ENCODE results near the gene ADCY3.

The ADCY3 gene

DNA sequence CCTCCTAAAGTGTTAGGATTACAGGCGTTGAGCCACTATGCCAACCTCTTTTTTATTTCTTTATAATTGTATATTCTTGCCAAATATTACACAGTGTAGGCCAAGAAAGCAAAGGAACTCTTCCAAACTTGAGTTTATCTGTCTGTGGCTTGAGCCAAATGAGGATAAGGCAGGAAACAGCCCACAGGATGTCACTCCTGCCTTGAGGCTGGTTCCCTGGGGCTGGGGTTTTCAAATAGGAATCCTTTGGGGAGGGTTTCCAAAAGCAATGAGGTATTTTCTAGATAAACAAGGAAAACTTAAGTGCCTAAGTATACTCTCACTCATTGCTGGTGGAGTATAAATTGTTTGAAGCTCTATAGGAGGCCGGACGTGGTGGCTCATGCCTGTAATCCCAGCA is 56.4 kb downstream of the ADCY3 start:
- no peak for ATAC-seq
- TF ChIP-seq SNAI2 (CRISPR knock-in tag; IDR thresholded peaks at IDR 0.05) (no peak), ESRRG (CRISPR knock-in tag; IDR thresholded peaks at IDR 0.05) (no peak), CSDC2 (CRISPR knock-in tag; IDR thresholded peaks at IDR 0.05) (no peak)
- TF ChIP-seq, protein P1, sequence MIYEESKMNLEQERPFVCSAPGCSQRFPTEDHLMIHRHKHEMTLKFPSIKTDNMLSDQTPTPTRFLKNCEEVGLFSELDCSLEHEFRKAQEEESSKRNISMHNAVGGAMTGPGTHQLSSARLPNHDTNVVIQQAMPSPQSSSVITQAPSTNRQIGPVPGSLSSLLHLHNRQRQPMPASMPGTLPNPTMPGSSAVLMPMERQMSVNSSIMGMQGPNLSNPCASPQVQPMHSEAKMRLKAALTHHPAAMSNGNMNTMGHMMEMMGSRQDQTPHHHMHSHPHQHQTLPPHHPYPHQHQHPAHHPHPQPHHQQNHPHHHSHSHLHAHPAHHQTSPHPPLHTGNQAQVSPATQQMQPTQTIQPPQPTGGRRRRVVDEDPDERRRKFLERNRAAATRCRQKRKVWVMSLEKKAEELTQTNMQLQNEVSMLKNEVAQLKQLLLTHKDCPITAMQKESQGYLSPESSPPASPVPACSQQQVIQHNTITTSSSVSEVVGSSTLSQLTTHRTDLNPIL (CRISPR knock-in tag; IDR thresholded peaks at IDR 0.05; ENCODE audit: low read depth) = no peak

DNA sequence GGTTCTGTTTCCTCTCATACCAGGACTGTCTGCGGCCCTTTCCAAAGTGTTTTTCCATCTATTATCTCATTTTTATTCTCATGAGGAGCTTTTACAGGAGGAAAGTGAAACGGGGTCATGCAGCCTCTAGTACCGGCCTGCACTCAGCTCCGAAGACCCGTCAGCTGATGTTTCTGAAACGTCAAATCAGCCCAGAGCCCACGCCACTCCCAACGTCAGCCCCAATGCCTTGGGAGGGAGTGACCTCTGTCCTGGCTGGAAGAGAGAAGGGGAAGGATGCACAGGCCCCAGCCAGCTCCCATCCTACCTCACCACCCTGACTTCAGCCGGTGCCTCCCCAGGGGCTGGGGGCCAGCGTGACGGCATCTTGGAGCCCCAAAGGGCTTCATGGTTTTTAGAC is 58.5 kb downstream of the ADCY3 start:
- ATAC-seq = no peak
- TF ChIP-seq ZNF565 (CRISPR knock-in tag; conservative IDR thresholded peaks at IDR 0.05; ENCODE audit: low read depth) = no peak
- TF ChIP-seq GLIS3 (CRISPR knock-in tag; IDR thresholded peaks at IDR 0.05) = no peak
- TF ChIP-seq, protein P2, sequence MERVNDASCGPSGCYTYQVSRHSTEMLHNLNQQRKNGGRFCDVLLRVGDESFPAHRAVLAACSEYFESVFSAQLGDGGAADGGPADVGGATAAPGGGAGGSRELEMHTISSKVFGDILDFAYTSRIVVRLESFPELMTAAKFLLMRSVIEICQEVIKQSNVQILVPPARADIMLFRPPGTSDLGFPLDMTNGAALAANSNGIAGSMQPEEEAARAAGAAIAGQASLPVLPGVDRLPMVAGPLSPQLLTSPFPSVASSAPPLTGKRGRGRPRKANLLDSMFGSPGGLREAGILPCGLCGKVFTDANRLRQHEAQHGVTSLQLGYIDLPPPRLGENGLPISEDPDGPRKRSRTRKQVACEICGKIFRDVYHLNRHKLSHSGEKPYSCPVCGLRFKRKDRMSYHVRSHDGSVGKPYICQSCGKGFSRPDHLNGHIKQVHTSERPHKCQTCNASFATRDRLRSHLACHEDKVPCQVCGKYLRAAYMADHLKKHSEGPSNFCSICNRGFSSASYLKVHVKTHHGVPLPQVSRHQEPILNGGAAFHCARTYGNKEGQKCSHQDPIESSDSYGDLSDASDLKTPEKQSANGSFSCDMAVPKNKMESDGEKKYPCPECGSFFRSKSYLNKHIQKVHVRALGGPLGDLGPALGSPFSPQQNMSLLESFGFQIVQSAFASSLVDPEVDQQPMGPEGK (CRISPR knock-in tag; IDR thresholded peaks at IDR 0.05; ENCODE audit: borderline replicate concordance) = no peak

DNA sequence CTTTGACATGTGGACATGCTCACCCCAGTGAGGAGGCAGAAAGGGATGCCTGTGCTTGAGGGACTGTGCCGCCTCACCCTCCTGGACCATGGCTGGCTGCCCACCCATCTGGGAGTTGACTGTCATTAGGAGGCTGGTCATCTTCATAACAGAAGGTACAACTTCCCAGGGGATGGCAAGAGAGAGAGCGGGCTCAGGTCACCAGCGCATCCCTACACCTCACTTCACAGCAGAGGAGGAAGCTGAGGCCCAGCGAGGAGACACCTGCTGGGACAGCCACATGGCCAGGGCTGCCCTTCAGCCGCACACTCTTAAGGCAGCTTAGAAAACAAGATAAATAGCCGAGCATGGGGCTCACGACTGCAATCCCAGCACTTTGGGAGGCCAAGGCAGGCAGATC is 59.4 kb downstream of the ADCY3 start:
- no peak for TF ChIP-seq SNAI2 (CRISPR knock-in tag; IDR thresholded peaks at IDR 0.05)
- no peak for TF ChIP-seq GLIS3 (CRISPR knock-in tag; IDR thresholded peaks at IDR 0.05)
- TF ChIP-seq, protein P3, sequence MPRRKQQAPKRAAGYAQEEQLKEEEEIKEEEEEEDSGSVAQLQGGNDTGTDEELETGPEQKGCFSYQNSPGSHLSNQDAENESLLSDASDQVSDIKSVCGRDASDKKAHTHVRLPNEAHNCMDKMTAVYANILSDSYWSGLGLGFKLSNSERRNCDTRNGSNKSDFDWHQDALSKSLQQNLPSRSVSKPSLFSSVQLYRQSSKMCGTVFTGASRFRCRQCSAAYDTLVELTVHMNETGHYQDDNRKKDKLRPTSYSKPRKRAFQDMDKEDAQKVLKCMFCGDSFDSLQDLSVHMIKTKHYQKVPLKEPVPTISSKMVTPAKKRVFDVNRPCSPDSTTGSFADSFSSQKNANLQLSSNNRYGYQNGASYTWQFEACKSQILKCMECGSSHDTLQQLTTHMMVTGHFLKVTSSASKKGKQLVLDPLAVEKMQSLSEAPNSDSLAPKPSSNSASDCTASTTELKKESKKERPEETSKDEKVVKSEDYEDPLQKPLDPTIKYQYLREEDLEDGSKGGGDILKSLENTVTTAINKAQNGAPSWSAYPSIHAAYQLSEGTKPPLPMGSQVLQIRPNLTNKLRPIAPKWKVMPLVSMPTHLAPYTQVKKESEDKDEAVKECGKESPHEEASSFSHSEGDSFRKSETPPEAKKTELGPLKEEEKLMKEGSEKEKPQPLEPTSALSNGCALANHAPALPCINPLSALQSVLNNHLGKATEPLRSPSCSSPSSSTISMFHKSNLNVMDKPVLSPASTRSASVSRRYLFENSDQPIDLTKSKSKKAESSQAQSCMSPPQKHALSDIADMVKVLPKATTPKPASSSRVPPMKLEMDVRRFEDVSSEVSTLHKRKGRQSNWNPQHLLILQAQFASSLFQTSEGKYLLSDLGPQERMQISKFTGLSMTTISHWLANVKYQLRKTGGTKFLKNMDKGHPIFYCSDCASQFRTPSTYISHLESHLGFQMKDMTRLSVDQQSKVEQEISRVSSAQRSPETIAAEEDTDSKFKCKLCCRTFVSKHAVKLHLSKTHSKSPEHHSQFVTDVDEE (CRISPR knock-in tag; IDR thresholded peaks at IDR 0.05) = no peak
- TF ChIP-seq, protein P4, sequence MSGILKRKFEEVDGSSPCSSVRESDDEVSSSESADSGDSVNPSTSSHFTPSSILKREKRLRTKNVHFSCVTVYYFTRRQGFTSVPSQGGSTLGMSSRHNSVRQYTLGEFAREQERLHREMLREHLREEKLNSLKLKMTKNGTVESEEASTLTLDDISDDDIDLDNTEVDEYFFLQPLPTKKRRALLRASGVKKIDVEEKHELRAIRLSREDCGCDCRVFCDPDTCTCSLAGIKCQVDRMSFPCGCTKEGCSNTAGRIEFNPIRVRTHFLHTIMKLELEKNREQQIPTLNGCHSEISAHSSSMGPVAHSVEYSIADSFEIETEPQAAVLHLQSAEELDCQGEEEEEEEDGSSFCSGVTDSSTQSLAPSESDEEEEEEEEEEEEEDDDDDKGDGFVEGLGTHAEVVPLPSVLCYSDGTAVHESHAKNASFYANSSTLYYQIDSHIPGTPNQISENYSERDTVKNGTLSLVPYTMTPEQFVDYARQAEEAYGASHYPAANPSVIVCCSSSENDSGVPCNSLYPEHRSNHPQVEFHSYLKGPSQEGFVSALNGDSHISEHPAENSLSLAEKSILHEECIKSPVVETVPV (CRISPR knock-in tag; IDR thresholded peaks at IDR 0.05) = no peak
- TF ChIP-seq ARNTL (CRISPR knock-in tag; IDR thresholded peaks at IDR 0.05; ENCODE audit: borderline replicate concordance, low read depth) = no peak
- no peak for TF ChIP-seq BACH2 (CRISPR knock-in tag; IDR thresholded peaks at IDR 0.05; ENCODE audit: borderline replicate concordance)
- TF ChIP-seq, protein P2 (CRISPR knock-in tag; IDR thresholded peaks at IDR 0.05; ENCODE audit: borderline replicate concordance) = no peak
- TF ChIP-seq TCF4 (CRISPR knock-in tag; IDR thresholded peaks at IDR 0.05; ENCODE audit: borderline replicate concordance) = no peak
- TF ChIP-seq PPARA (CRISPR knock-in tag; IDR thresholded peaks at IDR 0.05; ENCODE audit: borderline replicate concordance) = no peak
- TF ChIP-seq ZNF8 (CRISPR knock-in tag; IDR thresholded peaks at IDR 0.05) = no peak
- ATAC-seq = no peak

DNA sequence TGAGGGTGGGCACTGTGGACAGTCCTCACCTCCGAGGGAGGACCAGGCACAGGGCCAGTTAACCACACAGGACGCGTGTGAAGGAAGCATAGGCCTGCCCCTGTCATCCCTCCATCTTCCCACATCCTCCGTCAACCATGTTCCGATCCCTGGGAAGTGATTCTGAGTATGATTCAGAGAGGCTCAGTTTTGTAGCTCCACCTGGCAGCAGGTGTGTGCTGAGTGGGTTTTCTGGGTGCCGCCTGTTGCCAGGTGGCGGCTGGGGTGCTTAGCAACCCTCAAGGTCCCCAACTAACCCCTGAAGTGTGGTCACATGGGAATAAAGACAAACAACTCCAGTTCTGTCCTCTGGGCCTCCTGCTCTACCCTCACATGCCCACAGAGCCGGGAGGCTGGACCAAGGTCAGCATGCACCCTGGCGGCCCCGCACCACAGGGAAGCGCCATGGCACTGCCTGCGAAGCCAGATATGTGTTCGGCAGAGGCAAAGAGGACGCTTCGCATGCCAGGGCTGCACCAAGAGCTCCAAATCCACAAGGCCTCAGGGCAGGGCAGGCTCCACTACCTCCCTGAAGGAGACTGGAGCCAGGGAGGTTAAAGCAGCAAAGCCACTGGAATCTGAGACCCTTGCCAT is 60.0 kb downstream of the ADCY3 start:
- no peak for ATAC-seq
- TF ChIP-seq OSR1 (CRISPR knock-in tag; IDR thresholded peaks at IDR 0.05) (no peak), BACH2 (CRISPR knock-in tag; IDR thresholded peaks at IDR 0.05; ENCODE audit: borderline replicate concordance) (no peak), ISL1 (CRISPR knock-in tag; IDR thresholded peaks at IDR 0.05) (no peak), CSDC2 (CRISPR knock-in tag; IDR thresholded peaks at IDR 0.05) (no peak), ZNF70 (CRISPR knock-in tag; IDR thresholded peaks at IDR 0.05) (no peak), ZNF8 (CRISPR knock-in tag; IDR thresholded peaks at IDR 0.05) (no peak), RARB (CRISPR knock-in tag; IDR thresholded peaks at IDR 0.05) (no peak), ZC3H10 (CRISPR knock-in tag; IDR thresholded peaks at IDR 0.05) (no peak), TCF4 (CRISPR knock-in tag; IDR thresholded peaks at IDR 0.05; ENCODE audit: borderline replicate concordance) (no peak)
- TF ChIP-seq, protein P5, sequence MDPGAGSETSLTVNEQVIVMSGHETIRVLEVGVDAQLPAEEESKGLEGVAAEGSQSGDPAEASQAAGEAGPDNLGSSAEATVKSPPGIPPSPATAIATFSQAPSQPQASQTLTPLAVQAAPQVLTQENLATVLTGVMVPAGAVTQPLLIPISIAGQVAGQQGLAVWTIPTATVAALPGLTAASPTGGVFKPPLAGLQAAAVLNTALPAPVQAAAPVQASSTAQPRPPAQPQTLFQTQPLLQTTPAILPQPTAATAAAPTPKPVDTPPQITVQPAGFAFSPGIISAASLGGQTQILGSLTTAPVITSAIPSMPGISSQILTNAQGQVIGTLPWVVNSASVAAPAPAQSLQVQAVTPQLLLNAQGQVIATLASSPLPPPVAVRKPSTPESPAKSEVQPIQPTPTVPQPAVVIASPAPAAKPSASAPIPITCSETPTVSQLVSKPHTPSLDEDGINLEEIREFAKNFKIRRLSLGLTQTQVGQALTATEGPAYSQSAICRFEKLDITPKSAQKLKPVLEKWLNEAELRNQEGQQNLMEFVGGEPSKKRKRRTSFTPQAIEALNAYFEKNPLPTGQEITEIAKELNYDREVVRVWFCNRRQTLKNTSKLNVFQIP (CRISPR knock-in tag; IDR thresholded peaks at IDR 0.05; ENCODE audit: borderline replicate concordance, low read depth) = no peak
- TF ChIP-seq, protein P2 (CRISPR knock-in tag; IDR thresholded peaks at IDR 0.05; ENCODE audit: borderline replicate concordance) = no peak

Data from SK-N-SH treated with all-trans-retinoic acid at 6 μM for 48 hours (cell line).